ENCODE measurements around the gene CTNNBL1.

GRCh38 chr20:37703035-37703845 is 9.4 kb downstream of the CTNNBL1 start:
- TF ChIP-seq POLR2A (IDR thresholded peaks at IDR 0.05) (no peak), CTCF (IDR thresholded peaks at IDR 0.05) (no peak)
